ENCODE results near the gene TEKT2.

TEKT2 gene

DNA sequence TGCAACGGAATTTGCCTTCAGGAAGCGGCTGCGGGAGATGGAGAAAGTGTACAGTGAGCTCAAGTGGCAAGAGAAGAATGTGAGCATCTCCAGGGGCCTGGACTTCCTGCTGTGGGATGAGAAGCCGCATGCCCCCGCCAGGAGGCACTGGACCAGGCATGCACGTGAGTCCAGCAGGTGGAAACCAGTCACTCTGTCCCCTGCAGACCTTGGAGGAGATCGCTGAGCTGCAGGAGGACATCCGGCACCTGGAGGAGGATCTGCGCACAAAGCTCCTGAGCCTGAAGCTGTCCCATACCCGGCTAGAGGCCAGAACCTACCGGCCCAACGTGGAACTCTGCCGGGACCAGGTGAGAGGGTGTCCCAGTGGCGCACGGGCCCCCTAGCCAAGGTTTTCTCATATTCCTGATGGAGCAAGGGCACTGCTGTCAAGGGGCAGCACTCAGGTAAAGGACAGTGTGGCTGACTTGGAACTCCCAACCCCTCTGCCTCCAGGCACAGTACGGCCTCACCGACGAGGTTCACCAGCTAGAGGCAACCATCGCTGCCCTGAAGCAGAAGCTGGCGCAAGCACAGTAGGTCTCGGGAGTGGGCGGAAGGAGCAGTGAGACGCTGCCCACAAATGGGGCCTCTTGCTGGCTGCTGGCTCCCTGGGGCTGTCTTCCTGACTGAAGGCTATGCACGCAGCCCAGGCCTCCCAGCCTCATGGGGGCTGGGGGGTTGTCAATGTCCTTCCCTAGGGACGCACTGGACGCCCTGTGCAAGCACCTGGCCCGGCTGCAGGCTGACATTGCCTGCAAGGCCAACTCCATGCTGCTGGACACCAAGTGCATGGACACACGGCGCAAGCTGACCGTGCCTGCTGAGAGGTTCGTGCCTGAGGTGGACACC, 3.6 kb downstream of the TEKT2 start:
- DNase-seq (ENCODE audit: low read depth in 2 of 2, low spot score in 1 of 2) = no peak

GRCh38 chr1:36088265-36088576, 4.3 kb downstream of the TEKT2 start:
- no peak for DNase-seq (ENCODE audit: low read depth in 2 of 2, low spot score in 1 of 2)

DNA sequence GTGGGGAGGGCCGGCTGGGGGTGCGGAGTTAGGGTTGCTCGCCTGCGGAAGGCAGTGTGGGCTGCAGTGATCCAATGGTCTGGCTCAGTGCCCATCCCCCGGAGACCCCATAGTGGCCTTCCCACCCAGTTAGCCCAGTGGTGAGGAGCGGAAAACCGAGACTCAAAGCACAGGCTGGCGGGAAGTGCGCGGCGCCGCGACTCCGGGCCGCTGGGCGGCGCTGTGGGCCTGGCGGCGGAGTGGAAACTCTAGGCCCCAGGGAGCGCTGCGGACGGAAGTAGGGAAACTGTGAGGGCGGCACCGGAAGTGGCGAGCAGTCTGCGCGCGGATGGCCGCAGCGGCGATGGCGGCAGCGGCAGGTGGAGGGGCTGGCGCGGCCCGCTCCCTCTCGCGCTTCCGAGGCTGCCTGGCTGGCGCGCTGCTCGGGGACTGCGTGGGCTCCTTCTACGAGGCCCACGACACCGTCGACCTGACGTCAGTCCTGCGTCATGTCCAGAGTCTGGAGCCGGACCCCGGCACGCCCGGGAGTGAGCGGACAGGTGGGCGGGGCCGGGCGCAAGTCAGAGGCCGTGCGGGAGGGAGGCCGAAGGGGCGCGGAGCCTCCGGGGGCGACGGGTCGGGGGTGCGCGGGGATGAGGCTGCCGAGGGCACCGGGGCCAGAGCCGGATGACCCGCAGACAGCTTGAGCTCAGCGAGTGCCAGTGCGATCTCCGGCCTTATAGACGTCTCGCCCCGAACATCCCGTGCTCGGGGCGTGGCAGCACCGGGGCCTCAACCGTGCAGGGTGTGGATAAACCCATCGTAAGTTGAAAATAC, 4.9 kb downstream of the TEKT2 start, which contains the start of gene ADPRS:
TSS of gene ADPRS (plus strand) at position 316 of the 816 bp plus-strand sequence. CDS start at position 329, 13 bp downstream.
- DNase-seq (ENCODE audit: low read depth in 2 of 2, low spot score in 1 of 2) = peak; percentile 77 to 84

DNA sequence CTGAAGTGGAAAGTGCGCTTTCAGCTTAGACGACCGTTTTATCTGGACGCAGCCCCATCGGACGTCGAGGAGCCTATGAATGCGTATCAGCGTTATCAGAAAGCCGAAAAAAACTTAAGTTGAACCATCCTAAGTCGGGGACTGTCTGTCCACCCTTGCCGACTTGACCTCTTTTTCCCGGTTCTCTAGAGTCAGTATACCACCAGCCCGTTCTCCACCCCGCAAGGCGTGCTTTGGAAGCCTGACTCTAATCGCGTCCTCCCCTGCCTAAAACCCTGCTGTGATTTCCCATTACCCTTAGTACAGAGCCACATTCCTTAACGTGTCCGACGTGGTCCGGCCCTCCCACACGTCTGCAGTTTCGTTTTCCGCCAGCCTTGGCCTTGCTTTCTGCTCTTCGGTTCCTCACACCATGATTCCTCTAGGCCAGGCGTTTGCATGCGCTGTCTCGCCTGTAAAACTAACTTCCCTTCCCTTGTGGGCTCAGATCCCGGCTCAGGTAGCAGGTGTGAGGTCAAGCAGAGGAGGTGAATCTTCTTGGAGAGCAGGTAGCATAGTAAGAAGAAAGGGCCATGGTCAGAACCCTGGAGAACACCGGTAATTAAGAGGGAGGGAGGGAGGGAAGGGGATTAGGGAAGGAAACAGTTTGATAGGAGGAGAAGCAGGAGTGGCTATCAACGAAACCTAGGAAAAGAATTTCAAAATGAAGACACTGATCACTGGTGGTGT, 5.7 kb downstream of the TEKT2 start:
- DNase-seq (ENCODE audit: low read depth in 2 of 2, low spot score in 1 of 2) = no peak

- no peak for DNase-seq (ENCODE audit: low read depth in 2 of 2, low spot score in 1 of 2)
These were observed 7.2 kb downstream of the TEKT2 start for GRCh38 chr1:36091141-36091540.

GRCh38 chr1:36091698-36092097, 7.8 kb downstream of the TEKT2 start:
- DNase-seq (ENCODE audit: low read depth in 2 of 2, low spot score in 1 of 2) = no peak

DNA sequence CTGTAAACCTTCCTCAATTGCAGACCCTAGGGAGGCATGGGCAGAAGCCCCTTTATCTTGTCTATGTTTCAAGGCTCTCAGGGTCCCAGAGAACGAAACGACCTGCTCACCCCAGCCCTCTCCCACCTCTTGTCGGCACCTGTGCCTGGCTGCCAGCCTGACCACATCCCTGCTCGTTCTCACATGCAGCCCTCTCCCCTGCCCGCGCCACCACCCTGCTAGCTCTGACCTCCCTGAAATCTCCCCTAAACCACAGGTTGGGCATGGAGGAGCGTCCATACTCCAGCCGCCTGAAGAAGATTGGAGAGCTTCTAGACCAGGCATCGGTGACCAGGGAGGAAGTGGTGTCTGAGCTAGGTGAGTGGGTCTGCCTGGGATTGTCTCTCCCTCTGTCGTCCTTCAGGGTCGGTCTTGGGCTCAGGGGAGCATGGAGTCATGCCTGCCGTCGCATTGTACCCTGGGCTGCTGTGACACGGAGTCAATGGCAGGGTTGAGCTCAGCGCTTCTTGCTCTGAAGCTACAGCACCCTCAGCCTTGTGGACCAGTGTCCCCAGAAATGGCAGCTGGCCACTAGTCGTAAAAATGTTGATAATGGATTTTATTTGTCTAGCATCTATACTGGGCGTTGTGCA, 8.4 kb downstream of the TEKT2 start:
- no peak for DNase-seq (ENCODE audit: low read depth in 2 of 2, low spot score in 1 of 2)

- DNase-seq (ENCODE audit: low read depth in 2 of 2, low spot score in 1 of 2) = no peak
These were observed 8.9 kb downstream of the TEKT2 start for GRCh38 chr1:36092798-36093185.

DNA sequence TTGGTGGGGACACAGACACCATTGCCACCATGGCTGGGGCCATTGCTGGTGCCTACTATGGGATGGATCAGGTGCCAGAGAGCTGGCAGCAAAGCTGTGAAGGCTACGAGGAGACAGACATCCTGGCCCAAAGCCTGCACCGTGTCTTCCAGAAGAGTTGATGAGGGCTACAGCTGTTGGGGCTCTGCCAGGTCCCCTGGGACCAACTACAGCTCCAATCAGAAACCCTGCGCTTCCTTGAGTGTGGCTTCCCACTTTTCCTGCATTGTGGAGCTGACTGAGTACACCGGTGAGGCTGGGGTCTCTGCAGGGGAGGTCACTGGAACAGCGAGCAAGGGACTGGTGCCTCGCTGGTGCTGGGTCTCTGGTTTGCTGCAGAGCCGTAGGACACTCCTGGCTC, 9.3 kb downstream of the TEKT2 start:
- DNase-seq (ENCODE audit: low read depth in 2 of 2, low spot score in 1 of 2) = no peak

DNA sequence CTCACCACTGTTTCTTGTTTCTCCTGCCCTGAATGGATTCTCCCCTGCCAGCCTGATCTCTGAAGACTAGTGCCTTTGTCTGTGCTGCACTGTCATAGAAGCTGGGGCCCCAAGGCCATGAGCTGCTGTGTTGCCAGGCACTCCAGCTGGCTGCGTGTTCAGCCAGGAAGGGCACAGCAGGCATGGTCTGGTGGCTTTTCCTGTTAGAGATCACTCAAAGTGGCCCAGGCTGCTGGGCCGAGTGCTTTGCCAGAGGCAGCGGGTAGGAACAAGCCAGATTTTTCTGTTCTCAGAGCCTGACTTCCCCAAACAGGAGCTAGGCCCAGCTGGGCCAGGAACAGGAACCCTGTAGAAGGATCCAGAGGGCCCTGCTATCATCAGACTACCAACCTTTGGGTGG, 10.0 kb downstream of the TEKT2 start:
- no peak for DNase-seq (ENCODE audit: low read depth in 2 of 2, low spot score in 1 of 2)

- no peak for DNase-seq (ENCODE audit: low read depth in 2 of 2, low spot score in 1 of 2)
These were observed 10.7 kb downstream of the TEKT2 start for GRCh38 chr1:36094621-36095061.

- no peak for DNase-seq (ENCODE audit: low read depth in 2 of 2, low spot score in 1 of 2)
These were observed 12.0 kb downstream of the TEKT2 start for GRCh38 chr1:36095760-36096405.

DNA sequence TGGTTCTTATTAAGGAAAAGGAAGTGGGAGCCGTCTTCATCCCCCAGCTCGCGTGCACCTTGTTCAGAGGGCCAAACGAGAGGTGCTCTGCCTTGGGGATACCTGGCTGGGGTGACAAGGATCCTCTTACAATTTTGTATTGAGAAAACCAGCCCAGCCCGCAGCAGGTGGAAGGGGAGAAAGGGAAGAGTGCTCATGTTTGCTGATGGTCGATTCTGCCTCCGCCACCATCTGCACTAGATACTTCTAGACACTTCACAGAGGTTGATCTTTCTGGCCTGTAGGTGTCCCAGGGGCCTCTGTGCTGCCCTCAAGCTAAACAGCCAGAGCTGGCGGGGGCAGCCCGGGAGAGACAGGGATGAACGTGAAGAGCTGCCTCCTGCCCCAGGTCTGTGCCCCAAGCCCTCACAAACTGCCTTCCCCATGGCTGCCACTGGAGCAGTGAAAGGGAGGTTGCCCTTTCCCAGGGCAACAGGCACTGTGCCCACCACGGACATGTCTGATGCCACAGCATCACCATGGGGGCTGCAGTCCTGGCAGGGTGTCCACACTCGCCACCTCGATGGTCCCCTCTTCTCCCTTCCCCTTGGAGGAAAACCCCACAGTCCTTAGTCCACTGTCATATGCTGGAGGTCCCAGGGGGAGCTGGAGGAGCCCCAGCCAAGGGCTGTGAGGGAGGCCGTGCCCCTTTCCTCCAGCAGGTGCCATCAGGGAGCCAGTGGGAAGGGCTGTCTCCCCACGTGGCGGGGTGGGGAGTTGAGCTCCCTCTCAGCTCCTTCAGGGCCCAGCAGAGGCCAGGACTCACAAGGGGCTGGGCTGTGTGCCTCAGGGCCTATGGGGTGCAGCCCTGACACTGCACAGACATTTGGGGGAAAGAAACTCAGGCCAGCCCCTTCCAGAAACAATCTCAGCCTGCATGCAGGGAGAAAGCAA, 12.9 kb downstream of the TEKT2 start:
- no peak for DNase-seq (ENCODE audit: low read depth in 2 of 2, low spot score in 1 of 2)

GRCh38 chr1:36097693-36098585, 14.0 kb downstream of the TEKT2 start:
- no peak for DNase-seq (ENCODE audit: low read depth in 2 of 2, low spot score in 1 of 2)

- DNase-seq (ENCODE audit: low read depth in 2 of 2, low spot score in 1 of 2) = no peak
These were observed 14.9 kb downstream of the TEKT2 start for GRCh38 chr1:36098650-36099365.

DNA sequence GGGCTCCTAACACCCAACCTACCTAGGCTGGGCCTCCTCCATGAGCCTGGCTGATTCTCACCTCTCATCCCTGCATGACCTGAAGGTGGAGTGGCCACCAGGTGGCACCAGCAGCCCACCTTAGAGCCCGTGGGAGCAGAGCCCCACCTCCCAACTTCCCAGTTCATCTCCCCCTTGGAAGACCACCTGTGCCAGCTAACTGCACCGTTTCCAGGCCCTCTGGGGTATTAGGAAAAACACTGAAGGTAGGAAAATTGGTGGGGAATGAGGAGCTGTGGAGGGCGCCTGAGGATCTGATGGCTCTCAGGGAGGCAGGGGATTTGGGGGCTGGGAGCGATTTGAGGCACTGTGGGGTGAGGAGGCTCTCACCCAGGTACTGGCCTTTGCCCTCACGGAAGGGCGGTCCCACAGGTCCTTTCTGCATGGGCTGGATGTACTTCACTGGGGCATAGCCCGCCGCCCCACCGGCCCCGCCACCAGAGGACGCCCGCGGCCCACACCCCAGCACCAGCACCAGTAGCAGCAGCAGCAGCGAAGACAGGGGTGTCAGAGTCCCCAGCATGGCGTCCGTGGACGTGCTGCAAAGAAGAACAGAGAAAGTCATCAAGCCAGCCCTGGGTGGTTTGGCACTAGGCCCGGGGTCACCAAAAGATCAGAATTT, 15.9 kb downstream of the TEKT2 start:
- peak; percentile 38 to 63 for DNase-seq (ENCODE audit: low read depth in 2 of 2, low spot score in 1 of 2)

DNA sequence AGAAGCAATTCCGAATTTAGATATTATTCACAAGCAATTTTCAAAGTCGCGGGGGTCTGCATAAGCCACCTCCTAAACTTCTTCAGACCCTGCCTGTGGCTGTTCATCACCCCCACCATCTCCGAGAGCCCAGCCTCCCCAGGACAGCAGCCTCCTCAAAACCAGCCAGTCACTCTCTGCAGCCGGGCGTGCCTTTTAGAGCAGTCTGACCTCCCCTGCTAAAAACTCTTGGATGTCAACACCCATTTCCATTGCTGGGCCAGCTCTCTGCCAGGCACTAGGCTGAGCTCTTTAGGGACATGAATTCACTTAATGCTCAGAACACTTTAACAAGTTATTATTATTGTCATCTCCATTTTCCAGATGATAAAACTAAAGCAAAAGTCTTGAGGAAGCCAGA, 16.5 kb downstream of the TEKT2 start:
- DNase-seq (ENCODE audit: low read depth in 2 of 2, low spot score in 1 of 2) = no peak
